ENCODE results near the gene GPS1. TPM values are rescaled to one million over a fixed set of nuclear protein-coding genes. Genes with fewer than 3 reads are reported as not detected.

Gene GPS1
- total and polyA plus RNA-seq, 9 of the 15 experiments (the other 6 are each of a cell fraction or from before 2014, with no cell fraction given) = 3.1 to 167 (median 69.9) TPM

DNA sequence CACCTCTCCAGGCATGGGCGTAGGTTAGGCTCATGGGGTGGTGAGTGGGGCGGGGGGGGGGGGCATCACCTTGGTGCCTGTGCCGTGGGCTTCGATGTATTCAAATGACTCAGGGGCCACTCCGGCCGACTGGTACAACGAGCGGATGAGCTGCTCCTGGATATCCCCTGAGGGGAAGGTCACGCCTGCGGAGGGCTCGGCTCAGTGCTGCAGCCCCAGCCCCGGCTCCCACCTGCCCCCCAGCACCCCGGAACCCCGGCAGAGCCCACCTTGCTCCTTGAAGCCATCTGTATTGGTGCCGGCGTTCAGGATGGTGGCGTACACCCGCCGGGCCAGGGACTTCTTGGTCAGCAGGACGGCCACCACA is 40.9 kb downstream of the GPS1 start:
- no peak overlapping the region for H2AFZ ChIP-seq (ENCODE audit: low read depth, low read length)
- H3K79me2 ChIP-seq (ENCODE audit: control insufficient read depth, insufficient read depth, low read length) = peaks cover 69% of the 10 kb centered on the region
- no peak overlapping the region for H3K4me2 ChIP-seq (ENCODE audit: insufficient read depth, low read length)
- in situ Hi-C loops (cut with MboI) (no loop called here), intact Hi-C loops (cut with micrococcal nuclease) (no loop called here)
- CTCF ChIA-PET (ENCODE audit: low intra/inter-chr PET ratio) = interaction anchor here (0.7 kb wide), 1 partner anchor 60 kb away, joined by 3 read pairs; no protein-coding TSS in a partner anchor
- no peaks in the 10 kb centered on the region for H3K27me3 ChIP-seq (ENCODE audit: control insufficient read depth in 2 of 2, insufficient read depth in 2 of 2, low read length in 2 of 2)
- no peak overlapping the region for H3K4me3 ChIP-seq
- DNase-seq (ENCODE audit: extremely low read depth in 1 of 4, low spot score in 3 of 4) (no peak), FAIRE-seq (no peak), ATAC-seq (no peak)
- H3K9ac ChIP-seq (ENCODE audit: insufficient read depth in 1 of 2, low read depth in 2 of 2, low read length in 2 of 2) = peak overlapping the region in 1 of 2 experiments; percentile 70; a peak in 1 of 4 replicates
- 97% methylated on average over 9 of the region's 20 CpGs for WGBS (ENCODE audit: insufficient coverage, low coverage, missing lambda C conversion rate)
- H4K20me1 ChIP-seq (replicated peaks; ENCODE audit: control insufficient read depth, insufficient read depth, low read length) = peaks cover 38% of the 10 kb centered on the region
- peaks cover 14 to 76% of the 10 kb centered on the region in 2 experiments; a peak in 4 of 5 replicates for H3K4me1 ChIP-seq (replicated peaks in 1 of 2; ENCODE audit: control insufficient read depth in 2 of 2, insufficient read depth in 2 of 2, low read length in 2 of 2)
- peaks cover 90% of the 10 kb centered on the region for H3K36me3 ChIP-seq (ENCODE audit: control insufficient read depth, insufficient read depth, low read length)
- POLR2A ChIA-PET = interaction anchor here (0.7 to 1.2 kb wide), 4 partner anchors 10 to 29 kb away, joined by 3 to 5 read pairs (median 4); no protein-coding TSS in a partner anchor
- H3K27ac ChIP-seq (ENCODE audit: extremely low read depth, low read depth, low read length) = no peak overlapping the region
- TF ChIP-seq CTCF (IDR thresholded peaks at IDR 0.05 in 2 of 3, conservative IDR thresholded peaks at IDR 0.05 in 1 of 3; ENCODE audit: insufficient read depth in 2 of 3, low read depth in 1 of 3, low read length in 3 of 3) = no peak
- 0 out of 2 replicates have a peak, but pooled peaks have one; percentile 0 for TF ChIP-seq POLR2AphosphoS5 (IDR thresholded peaks at IDR 0.05; ENCODE audit: control insufficient read depth, insufficient read depth, low read depth, low read length)
- no peaks in the 10 kb centered on the region for H3K9me1 ChIP-seq (ENCODE audit: control insufficient read depth, insufficient read depth, low read length)
- H3K9me3 ChIP-seq (replicated peaks; ENCODE audit: control insufficient read depth, insufficient read depth, low read depth, low read length) = no peaks in the 10 kb centered on the region
- no TSS peak for BruUV-seq (replicated peaks)

Data from K562 (cell line).